ENCODE measurements around the gene HOXA7.

HOXA7 gene

GRCh38 chr7:27165089-27165995, 8.9 kb upstream of the HOXA7 start, which contains the start of gene HOXA9:
Gene HOXA9, minus strand, starts transcription at chr7:27165537. Its CDS starts 80 bp downstream, at chr7:27165457.
- H3K27me3 ChIP-seq = peaks cover 94 to 100% (median 100%) of the 10 kb centered on the region in 11 experiments
- TF ChIP-seq Cebpa-rat (IDR thresholded peaks at IDR 0.05) = no peak
- peaks cover 16 to 31% (median 20%) of the 10 kb centered on the region in 11 experiments for H3K9me3 ChIP-seq (replicated peaks in 1 of 11)
- H3K9ac ChIP-seq = no peak within 1 kb of the TSS
- H3K4me2 ChIP-seq = 0 out of 22 replicates have a peak within 1 kb of the TSS, but pooled peaks of 1 of the 11 experiments have one; percentile 13
- H4K20me1 ChIP-seq = peaks cover 0 to 87% (median 80%) of the 10 kb centered on the region in 11 experiments; a peak in 18 of 22 replicates
- H3K4me3 ChIP-seq = peak within 1 kb of the TSS in 1 of 10 experiments; percentile 10; a peak in 1 of 20 replicates
- H3K36me3 ChIP-seq = no peaks in the 10 kb centered on the region
- peaks cover 5 to 15% (median 8%) of the 10 kb centered on the region in 10 experiments; a peak in 17 of 20 replicates for H3K4me1 ChIP-seq
- H3K27ac ChIP-seq = no peak within 1 kb of the TSS

- Histone ChIP-seq H3K27me3 (peaks cover 94 to 100% (median 100%) of the 10 kb centered on the region in 11 experiments), H3K9ac (no peak overlapping the region), H3K4me1 (peaks cover 8 to 21% (median 13%) of the 10 kb centered on the region in 10 experiments; a peak in 18 of 20 replicates), H3K4me2 (0 out of 22 replicates have a peak overlapping the region, but pooled peaks of 1 of the 11 experiments have one; percentile 13), H4K20me1 (peaks cover 0 to 86% (median 80%) of the 10 kb centered on the region in 11 experiments; a peak in 18 of 22 replicates), H3K27ac (no peak overlapping the region), H3K9me3 (replicated peaks in 1 of 11) (peaks cover 16 to 31% (median 20%) of the 10 kb centered on the region in 11 experiments), H3K36me3 (no peaks in the 10 kb centered on the region), H3K4me3 (no peak overlapping the region)
- no peak for TF ChIP-seq Cebpa-rat (IDR thresholded peaks at IDR 0.05)
These were observed 8.1 kb upstream of the HOXA7 start for GRCh38 chr7:27164367-27165088.

- no peak for TF ChIP-seq Cebpa-rat (IDR thresholded peaks at IDR 0.05)
- no peaks in the 10 kb centered on the region for H3K36me3 ChIP-seq
- H4K20me1 ChIP-seq = peaks cover 0 to 86% (median 80%) of the 10 kb centered on the region in 11 experiments; a peak in 18 of 22 replicates
- H3K9me3 ChIP-seq (replicated peaks in 1 of 11) = peaks cover 16 to 31% (median 20%) of the 10 kb centered on the region in 11 experiments
- peaks cover 8 to 21% (median 13%) of the 10 kb centered on the region in 10 experiments; a peak in 18 of 20 replicates for H3K4me1 ChIP-seq
- no peak overlapping the region for H3K27ac ChIP-seq
- H3K9ac ChIP-seq = no peak overlapping the region
- H3K4me3 ChIP-seq = no peak overlapping the region
- H3K4me2 ChIP-seq = 0 out of 22 replicates have a peak overlapping the region, but pooled peaks of 1 of the 11 experiments have one; percentile 13
- H3K27me3 ChIP-seq = peaks cover 94 to 100% (median 100%) of the 10 kb centered on the region in 11 experiments
These were observed 7.5 kb upstream of the HOXA7 start for GRCh38 chr7:27164045-27164366.

DNA sequence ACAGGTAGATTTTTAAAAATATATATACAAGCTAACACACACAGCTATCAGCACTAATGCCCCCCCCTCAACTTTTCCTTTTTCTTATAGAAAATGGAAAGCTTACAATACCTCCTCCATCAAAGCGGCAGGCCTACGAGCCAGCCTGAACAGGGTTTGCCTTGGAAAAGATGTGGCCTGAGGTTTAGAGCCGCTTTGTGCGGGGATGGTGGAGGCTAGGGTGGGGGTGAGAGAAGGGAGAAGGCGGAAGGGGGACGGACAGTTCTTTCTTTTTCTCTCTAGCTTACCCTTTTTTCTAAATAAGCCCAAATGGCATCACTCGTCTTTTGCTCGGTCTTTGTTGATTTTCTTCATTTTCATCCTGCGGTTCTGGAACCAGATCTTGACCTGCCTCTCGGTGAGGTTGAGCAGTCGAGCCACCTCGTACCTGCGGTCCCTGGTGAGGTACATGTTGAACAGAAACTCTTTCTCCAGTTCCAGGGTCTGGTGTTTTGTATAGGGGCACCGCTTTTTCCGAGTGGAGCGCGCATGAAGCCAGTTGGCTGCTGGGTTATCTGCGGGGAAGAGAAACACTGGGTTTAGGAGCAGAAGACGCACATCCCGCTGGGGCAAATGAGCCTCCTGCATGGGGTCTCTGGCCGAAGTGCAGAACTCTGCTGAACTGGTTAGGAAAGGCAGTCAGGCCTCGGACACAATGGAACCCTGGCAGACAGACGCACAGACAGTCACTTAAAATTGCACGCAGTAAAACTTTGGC, 7.0 kb upstream of the HOXA7 start:
- H3K27me3 ChIP-seq = peaks cover 94 to 100% (median 100%) of the 10 kb centered on the region in 11 experiments
- no peak overlapping the region for H3K9ac ChIP-seq
- no peak overlapping the region for H3K27ac ChIP-seq
- TF ChIP-seq Cebpa-rat (IDR thresholded peaks at IDR 0.05) = no peak
- peaks cover 0 to 86% (median 80%) of the 10 kb centered on the region in 11 experiments; a peak in 18 of 22 replicates for H4K20me1 ChIP-seq
- H3K4me1 ChIP-seq = peaks cover 8 to 21% (median 13%) of the 10 kb centered on the region in 10 experiments; a peak in 18 of 20 replicates
- no peaks in the 10 kb centered on the region for H3K36me3 ChIP-seq
- H3K9me3 ChIP-seq (replicated peaks in 1 of 11) = peaks cover 16 to 31% (median 23%) of the 10 kb centered on the region in 11 experiments
- H3K4me2 ChIP-seq = no peak overlapping the region
- no peak overlapping the region for H3K4me3 ChIP-seq

DNA sequence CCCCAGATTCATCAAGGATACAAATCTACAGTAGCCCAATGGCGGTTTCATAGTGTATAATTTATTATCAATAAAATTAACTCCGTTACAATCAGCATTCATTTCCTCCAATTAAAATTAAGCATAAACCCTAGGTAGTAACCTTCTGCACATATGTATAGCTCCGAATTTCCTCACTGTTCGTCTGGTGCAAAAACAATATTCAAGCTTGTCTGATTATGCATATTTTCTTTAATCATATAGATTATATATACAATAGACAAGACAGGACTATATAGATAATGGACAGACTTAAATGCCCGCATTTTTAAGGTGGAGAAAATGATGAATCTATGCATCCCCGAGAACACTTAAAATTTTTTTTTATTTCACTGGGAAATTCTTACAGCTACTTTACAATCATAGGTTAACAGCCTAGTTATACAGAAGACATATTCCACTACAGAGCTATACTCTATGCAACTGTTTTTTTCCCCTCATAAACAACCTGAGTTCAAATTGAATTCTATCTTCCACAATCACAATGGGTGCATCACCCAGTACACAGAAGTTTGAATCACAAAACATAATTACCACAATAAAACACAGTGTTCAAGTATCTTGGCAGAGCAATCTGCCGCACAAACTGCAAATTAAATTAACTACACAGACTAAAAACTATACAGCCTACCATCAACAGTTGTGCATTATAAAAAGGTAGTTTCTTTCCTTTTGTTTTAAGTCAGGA, 6.2 kb upstream of the HOXA7 start:
- H3K27ac ChIP-seq = no peak overlapping the region
- H3K4me1 ChIP-seq = peaks cover 8 to 21% (median 13%) of the 10 kb centered on the region in 10 experiments; a peak in 18 of 20 replicates
- TF ChIP-seq Cebpa-rat (IDR thresholded peaks at IDR 0.05) = no peak
- peaks cover 94 to 100% (median 100%) of the 10 kb centered on the region in 11 experiments for H3K27me3 ChIP-seq
- H3K9me3 ChIP-seq (replicated peaks in 1 of 11) = peaks cover 16 to 37% (median 28%) of the 10 kb centered on the region in 11 experiments
- peaks cover 0 to 86% (median 79%) of the 10 kb centered on the region in 11 experiments; a peak in 18 of 22 replicates for H4K20me1 ChIP-seq
- no peak overlapping the region for H3K9ac ChIP-seq
- H3K4me3 ChIP-seq = no peak overlapping the region
- no peak overlapping the region for H3K4me2 ChIP-seq
- H3K36me3 ChIP-seq = no peaks in the 10 kb centered on the region

DNA sequence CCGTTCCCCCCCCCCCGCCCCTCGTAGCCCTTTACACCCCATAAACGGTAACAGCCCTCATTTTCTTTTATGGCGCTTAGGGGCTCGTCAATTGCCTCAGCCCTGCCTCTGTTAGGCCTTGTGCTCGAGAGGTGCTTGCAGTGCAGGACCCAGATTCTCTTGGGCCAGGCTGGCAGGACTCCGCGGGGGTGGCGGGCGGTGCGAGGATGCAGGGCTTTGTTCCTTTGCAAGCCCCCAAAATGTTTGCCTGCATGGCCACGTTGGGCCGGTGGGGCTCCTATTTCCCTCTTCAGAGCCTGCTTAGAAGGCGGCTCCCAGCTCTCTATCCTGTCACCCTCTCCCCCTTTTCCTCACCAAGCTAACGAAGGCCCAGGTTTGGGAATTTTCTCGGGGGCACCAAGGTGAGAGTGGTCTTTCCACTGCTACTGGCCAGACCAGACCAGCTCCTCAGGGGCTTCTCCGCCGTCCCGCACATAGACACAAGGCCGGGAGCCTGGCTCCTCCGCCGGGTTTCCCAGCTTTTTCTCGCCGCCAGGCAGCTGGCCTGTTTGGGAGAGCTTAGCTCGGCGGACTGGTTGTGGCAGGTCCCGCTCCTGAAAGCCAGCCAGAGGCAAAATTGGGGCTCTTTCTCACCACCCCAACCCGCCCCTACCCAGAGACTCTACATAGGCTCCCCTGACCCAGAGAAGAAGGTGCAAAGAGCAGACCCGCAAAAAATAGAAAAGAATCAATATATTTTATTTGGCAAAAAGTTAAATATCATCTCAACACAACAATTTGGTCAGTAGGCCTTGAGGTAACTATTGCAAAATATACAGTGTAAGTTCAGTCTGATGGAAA, 5.5 kb upstream of the HOXA7 start:
- H3K4me3 ChIP-seq = peak overlapping the region in 2 of 10 experiments; percentile 59 to 68; a peak in 2 of 20 replicates
- H3K4me2 ChIP-seq = peak overlapping the region in 5 of 11 experiments; percentile 32 to 100 (median 78); a peak in 5 of 22 replicates
- TF ChIP-seq Cebpa-rat (IDR thresholded peaks at IDR 0.05) = no peak

More for the DNA sequence above, 5.5 kb upstream of the HOXA7 start:
- no peak overlapping the region for H3K9ac ChIP-seq
- no peak overlapping the region for H3K27ac ChIP-seq
- H3K9me3 ChIP-seq (replicated peaks in 1 of 11) = peaks cover 16 to 43% (median 31%) of the 10 kb centered on the region in 11 experiments
- H4K20me1 ChIP-seq = peaks cover 0 to 85% (median 79%) of the 10 kb centered on the region in 11 experiments; a peak in 18 of 22 replicates
- peaks cover 94 to 100% (median 100%) of the 10 kb centered on the region in 11 experiments for H3K27me3 ChIP-seq
- no peaks in the 10 kb centered on the region for H3K36me3 ChIP-seq
- H3K4me1 ChIP-seq = peaks cover 8 to 18% (median 13%) of the 10 kb centered on the region in 10 experiments; a peak in 18 of 20 replicates
